NCI-H226 (cell line): ENCODE measurements around the gene NCS1.
"Not testable (repeated sequence)": the region's sequence is repeated elsewhere in the genome, so short reads cannot be mapped to it uniquely, and the experiment has no call there.

Experiments
- DNase-seq: peaks from one replicate; pipeline ENCODE4 v3.0.0-alpha.2; 2015

Gene NCS1

DNA sequence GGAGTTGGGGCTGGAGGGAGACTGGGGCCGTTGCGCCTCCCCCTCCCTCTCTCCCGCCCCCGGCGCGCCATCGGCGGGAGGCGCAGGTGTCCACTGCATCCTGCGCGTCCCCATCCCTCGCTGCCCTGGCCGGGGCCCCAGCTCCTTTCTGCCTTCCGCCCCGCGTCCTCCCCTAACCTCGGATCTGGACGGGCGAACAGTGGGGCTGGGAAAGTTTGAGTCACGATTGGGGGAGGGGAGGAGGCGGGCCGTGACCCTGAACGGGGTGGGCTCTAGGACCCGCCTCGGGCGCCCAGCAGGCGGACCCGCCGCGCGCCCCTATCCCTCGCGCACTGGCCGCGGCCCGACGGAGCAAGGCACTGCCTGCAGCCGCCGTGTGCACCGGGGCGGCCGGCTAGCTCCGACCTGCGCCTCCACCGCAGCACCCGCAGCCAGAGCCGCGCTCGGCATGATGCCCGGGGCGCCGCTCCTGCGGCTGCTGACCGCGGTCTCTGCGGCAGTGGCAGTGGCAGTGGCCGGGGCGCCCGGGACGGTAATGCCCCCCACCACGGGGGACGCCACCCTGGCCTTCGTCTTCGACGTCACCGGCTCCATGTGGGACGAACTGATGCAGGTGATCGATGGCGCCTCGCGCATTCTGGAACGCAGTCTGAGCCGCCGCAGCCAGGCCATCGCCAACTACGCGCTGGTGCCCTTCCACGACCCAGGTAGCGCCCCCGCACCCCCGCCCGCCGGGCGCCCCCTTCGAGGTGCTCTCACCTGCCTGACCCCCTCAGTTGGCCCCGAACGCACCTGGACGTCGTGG, 93.4 kb downstream of the NCS1 start, which contains the start of gene HMCN2:
HMCN2 (plus strand) TSS at position 330 of the 805 bp plus-strand sequence; CDS start at position 449, 119 bp downstream.
- no peak for DNase-seq

- DNase-seq: no peak
Measured at GRCh38 chr9:130266236-130267098, 94.3 kb downstream of the NCS1 start.

GRCh38 chr9:130267930-130268329, 95.7 kb downstream of the NCS1 start:
- no peak for DNase-seq

- no peak for DNase-seq
Measured at GRCh38 chr9:130268521-130269211, 96.5 kb downstream of the NCS1 start.

GRCh38 chr9:130271473-130271872, 99.3 kb downstream of the NCS1 start:
- no peak for DNase-seq

- no peak for DNase-seq
Measured at GRCh38 chr9:130275156-130275555, 103.0 kb downstream of the NCS1 start.

- no peak for DNase-seq
Measured at GRCh38 chr9:130276121-130276520, 103.9 kb downstream of the NCS1 start.

GRCh38 chr9:130276955-130277354, 104.8 kb downstream of the NCS1 start:
- DNase-seq: no peak

GRCh38 chr9:130277525-130277924, 105.3 kb downstream of the NCS1 start:
- DNase-seq: not testable (repeated sequence)

- DNase-seq: no peak
Measured at GRCh38 chr9:130283539-130284248, 111.5 kb downstream of the NCS1 start.

DNA sequence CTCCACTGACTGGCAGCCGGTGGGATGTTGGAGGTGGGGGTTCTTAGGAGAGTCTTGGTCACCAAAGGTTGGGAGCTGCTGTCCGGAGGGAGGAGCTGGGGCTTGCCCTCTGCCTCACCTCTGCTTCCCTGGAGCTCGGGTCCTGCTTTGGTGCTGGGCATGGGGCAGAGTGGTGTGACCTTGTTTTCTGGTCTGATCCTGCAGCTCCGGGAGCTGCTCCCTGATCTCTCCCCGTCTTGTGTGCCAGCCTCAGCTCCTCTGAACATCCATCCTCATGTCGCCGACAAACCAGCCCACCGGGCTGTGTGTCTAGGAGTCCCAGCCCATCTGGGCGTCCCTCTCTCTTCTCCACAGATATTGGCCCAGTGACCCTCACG, 112.0 kb downstream of the NCS1 start:
- no peak for DNase-seq

- no peak for DNase-seq
Measured at GRCh38 chr9:130284690-130285089, 112.5 kb downstream of the NCS1 start.

- DNase-seq: no peak
Measured at GRCh38 chr9:130285271-130285670, 113.1 kb downstream of the NCS1 start.

DNA sequence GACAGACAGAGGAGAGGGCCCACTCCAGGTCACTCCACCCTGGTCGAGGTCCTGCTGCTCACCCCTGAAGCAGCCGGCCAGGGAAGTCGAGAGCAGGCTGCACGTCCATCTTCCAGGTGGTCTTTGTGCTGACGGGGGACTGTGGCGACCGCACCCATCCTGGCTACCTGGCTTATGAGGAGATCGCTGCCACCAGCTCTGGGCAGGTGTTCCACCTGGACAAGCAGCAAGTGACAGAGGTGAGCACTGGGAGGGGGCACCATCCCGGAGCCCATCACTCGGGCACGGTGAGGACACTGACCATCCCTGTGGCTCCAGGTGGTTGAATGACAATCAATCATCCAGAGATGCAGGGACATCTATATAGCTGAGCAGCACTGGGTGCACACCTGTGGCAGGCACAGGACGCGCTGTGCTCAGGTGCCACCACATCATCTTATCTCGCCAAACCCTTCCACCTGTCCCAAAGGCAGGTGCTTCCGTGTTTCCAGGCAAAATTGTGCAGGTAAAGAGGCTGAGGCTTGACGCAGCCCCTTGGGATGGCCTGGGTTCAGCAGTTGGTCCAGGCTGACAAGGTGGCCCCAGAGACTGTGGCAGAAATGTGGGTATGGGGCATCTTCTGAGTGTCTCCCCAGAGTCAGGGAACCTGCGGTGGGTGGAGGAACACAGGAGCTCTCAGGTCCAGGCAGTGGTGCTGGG, 114.0 kb downstream of the NCS1 start:
- DNase-seq: no peak
